ENCODE data around the gene TC2N. TPM values are rescaled to one million over a fixed set of nuclear protein-coding genes. Genes with fewer than 3 reads are reported as not detected.

Gene TC2N
- total RNA-seq, 1 experiment from 2014 or later, result 7.7 TPM

DNA sequence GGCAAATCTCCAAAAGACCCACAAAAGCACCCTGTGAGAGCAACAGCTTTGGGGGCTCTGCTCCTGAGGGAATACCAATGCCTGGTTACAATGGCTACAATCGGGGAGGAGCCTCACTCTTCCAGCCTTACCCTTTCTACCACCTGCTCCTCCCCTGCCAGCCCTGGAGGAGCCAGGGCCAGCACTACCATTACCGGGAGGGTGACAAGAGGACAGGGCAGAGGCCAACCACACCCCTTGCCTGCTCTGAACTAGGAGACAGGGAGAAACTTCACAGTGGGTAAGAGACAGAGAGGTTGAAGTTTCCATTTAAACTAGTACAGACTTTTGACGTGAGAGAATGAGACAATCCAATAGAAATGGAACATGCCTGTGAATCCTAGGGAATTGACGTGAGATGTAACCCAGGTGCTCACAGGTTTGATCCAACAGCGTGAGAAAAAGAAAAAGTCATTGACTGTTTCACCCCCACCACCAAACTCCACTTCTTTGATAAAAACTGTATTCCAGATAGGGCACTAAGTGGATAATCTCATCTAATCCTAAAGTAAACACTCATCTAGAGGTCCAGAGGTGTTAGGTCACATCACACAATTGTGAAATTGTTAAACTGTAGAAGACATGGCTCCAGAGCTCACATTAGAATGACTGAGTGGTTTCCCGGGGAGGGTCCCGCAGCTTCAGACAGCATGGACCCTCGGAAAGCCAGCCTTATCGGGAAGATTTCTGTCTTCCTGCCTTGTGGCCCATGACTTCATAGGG lies 8.4 kb upstream of the TC2N start:
- BruUV-seq (replicated peaks), result no TSS peak
- no peak overlapping the region for H2AFZ ChIP-seq
- no peak for DNase-seq

DNA sequence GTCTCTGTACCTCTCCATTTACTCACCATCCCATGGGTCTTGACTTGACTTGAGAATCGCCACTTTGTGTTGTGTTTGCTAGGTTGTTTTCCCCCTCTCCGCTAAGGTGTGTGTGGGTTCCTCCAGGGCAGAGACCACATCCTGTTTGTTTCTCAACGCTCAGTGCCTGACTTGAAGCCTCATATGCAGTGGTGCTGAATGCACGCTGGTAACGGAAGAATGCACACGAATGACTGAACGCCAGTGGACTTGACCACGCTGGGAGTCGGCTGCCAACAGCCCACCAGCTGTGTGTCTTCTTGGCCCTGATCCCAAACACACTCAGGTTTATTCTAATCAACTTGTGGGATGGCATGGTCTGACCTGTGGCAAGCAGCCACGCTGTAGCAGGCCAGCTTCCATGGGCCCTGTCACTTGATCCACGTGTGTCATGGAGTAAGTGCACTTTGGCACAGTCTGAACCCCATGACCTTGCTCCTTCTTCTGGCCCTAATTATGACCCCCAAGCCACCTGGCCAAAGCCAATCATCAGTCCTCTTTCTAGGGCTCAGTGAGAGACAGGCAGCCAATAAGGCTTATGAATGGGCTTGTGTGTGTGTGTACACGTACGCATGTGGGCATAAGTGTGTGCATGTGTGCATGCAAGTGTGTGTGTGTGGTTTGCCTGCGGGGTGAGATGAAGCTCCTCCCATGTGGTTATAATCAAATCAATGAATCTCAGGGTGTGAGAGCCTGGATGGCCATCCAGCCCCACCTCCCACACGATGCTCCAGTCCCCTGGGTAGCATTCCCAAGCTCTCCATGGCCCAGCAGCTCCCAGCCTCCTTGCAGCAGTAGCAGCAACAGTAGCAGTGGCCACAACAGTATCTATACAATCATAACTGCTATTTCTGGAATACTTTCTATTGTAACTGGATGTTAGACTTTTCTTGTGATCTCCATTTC lies 6.4 kb upstream of the TC2N start:
- Histone ChIP-seq H3K4me1 (replicated peaks; ENCODE audit: insufficient read depth) (peaks cover 33% of the 10 kb centered on the region), H3K36me3 (ENCODE audit: low read depth) (no peaks in the 10 kb centered on the region), H3F3A (ENCODE audit: insufficient read depth, low read depth) (peaks cover 11% of the 10 kb centered on the region; the same call in 1 of the 2 replicates), H3K9me2 (ENCODE audit: insufficient read depth) (no peaks in the 10 kb centered on the region), H3K4me3 (no peak overlapping the region), H4K20me1 (ENCODE audit: insufficient read depth) (no peaks in the 10 kb centered on the region), H3K9me3 (ENCODE audit: insufficient read depth, low read depth) (no peaks in the 10 kb centered on the region), H3K27me3 (ENCODE audit: insufficient read depth, low read depth) (no peaks in the 10 kb centered on the region), H2AFZ (no peak overlapping the region), H3K4me2 (no peak overlapping the region), H3K27ac (no peak overlapping the region), H3K79me2 (ENCODE audit: low read depth) (no peaks in the 10 kb centered on the region)
- TF ChIP-seq EZH2 (IDR thresholded peaks at IDR 0.05; ENCODE audit: low read depth), result no peak
- TF ChIP-seq, protein P1, sequence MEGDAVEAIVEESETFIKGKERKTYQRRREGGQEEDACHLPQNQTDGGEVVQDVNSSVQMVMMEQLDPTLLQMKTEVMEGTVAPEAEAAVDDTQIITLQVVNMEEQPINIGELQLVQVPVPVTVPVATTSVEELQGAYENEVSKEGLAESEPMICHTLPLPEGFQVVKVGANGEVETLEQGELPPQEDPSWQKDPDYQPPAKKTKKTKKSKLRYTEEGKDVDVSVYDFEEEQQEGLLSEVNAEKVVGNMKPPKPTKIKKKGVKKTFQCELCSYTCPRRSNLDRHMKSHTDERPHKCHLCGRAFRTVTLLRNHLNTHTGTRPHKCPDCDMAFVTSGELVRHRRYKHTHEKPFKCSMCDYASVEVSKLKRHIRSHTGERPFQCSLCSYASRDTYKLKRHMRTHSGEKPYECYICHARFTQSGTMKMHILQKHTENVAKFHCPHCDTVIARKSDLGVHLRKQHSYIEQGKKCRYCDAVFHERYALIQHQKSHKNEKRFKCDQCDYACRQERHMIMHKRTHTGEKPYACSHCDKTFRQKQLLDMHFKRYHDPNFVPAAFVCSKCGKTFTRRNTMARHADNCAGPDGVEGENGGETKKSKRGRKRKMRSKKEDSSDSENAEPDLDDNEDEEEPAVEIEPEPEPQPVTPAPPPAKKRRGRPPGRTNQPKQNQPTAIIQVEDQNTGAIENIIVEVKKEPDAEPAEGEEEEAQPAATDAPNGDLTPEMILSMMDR (conservative IDR thresholded peaks at IDR 0.05), result no peak
- POLR2A ChIA-PET (ENCODE audit: unreplicated experiment), result no interaction called here
- no TSS peak for BruUV-seq (replicated peaks)
- DNase-seq, result no peak
- intact Hi-C loops (cut with micrococcal nuclease; ENCODE audit: unreplicated experiment), result no loop called here
- CTCF ChIA-PET, result no interaction called here

More for the DNA sequence above, 8.4 kb upstream of the TC2N start:
- Histone ChIP-seq H3K27me3 (ENCODE audit: insufficient read depth, low read depth) (no peaks in the 10 kb centered on the region), H3K4me1 (replicated peaks; ENCODE audit: insufficient read depth) (peaks cover 22% of the 10 kb centered on the region), H3K4me2 (no peak overlapping the region), H3K9me3 (ENCODE audit: insufficient read depth, low read depth) (no peaks in the 10 kb centered on the region), H3K36me3 (ENCODE audit: low read depth) (no peaks in the 10 kb centered on the region), H4K20me1 (ENCODE audit: insufficient read depth) (no peaks in the 10 kb centered on the region), H3K79me2 (ENCODE audit: low read depth) (no peaks in the 10 kb centered on the region), H3K9me2 (ENCODE audit: insufficient read depth) (no peaks in the 10 kb centered on the region), H3F3A (ENCODE audit: insufficient read depth, low read depth) (peaks cover 11% of the 10 kb centered on the region; the same call in 1 of the 2 replicates), H3K4me3 (no peak overlapping the region), H3K27ac (no peak overlapping the region)
- no peak for TF ChIP-seq EZH2 (IDR thresholded peaks at IDR 0.05; ENCODE audit: low read depth)
- intact Hi-C loops (cut with micrococcal nuclease; ENCODE audit: unreplicated experiment), result no loop called here
- ChIA-PET POLR2A (ENCODE audit: unreplicated experiment) (no interaction called here), CTCF (no interaction called here)

DNA sequence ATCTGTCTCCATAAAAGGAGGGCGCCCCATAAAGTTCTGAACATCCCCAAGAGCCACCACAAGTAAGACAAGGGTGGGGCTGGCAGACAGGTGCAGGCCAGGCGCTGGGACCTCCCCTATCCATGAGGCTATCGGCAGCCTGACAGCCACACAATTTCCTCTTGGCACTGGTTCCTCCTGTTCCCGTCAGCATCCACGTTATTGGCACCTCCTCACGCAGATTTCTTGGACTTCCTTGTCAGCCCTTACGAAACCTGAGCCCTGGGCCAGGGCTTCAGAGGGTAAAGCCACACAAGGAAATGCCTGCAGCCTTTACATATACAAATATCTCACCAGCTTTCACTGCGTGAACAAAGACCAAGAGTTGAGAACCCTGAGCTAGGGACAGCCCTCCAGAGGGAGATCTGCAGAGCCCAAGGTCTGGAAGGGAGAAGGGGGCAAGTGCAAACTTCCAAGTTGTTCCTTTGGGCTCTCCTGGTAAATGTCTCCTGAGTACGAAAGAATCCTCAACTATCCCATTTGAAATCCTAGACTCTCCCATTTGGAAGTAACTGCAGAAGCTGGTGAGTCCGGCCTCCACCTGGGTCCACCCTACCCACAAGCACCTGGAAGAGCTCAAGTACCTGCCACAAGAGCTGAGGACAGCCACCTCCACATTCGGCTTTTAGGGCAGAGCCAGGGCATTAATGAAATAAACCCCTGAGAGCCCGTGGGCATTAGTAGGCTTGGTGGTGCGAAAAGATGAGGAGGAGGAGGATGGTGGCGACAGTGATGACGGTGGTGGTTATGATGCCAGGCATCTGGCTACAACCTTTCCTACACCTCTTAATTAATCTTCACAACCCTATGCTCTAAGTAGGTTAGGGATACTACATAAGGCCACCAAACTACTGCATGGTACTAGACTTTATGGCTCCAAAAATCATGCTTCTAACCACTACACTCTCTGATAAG lies 5.5 kb upstream of the TC2N start:
- H2AFZ ChIP-seq, result no peak overlapping the region
- ChIA-PET POLR2A (ENCODE audit: unreplicated experiment) (no interaction called here), CTCF (no interaction called here)
- intact Hi-C loops (cut with micrococcal nuclease; ENCODE audit: unreplicated experiment), result no loop called here
- TF ChIP-seq, protein P1 (conservative IDR thresholded peaks at IDR 0.05), result no peak
- no peak for TF ChIP-seq EZH2 (IDR thresholded peaks at IDR 0.05; ENCODE audit: low read depth)
- H3K4me3 ChIP-seq, result no peak overlapping the region
- H3K36me3 ChIP-seq (ENCODE audit: low read depth), result no peaks in the 10 kb centered on the region
- no peaks in the 10 kb centered on the region for H4K20me1 ChIP-seq (ENCODE audit: insufficient read depth)
- no peaks in the 10 kb centered on the region for H3K9me3 ChIP-seq (ENCODE audit: insufficient read depth, low read depth)
- H3K79me2 ChIP-seq (ENCODE audit: low read depth), result no peaks in the 10 kb centered on the region
- H3F3A ChIP-seq (ENCODE audit: insufficient read depth, low read depth), result peaks cover 11% of the 10 kb centered on the region; the same call in 1 of the 2 replicates
- H3K9me2 ChIP-seq (ENCODE audit: insufficient read depth), result no peaks in the 10 kb centered on the region
- no peaks in the 10 kb centered on the region for H3K27me3 ChIP-seq (ENCODE audit: insufficient read depth, low read depth)
- H3K4me1 ChIP-seq (replicated peaks; ENCODE audit: insufficient read depth), result peaks cover 33% of the 10 kb centered on the region
- H3K4me2 ChIP-seq, result peak overlapping the region; percentile 57
- DNase-seq, result peak; percentile 54 to 89
- peak overlapping the region; percentile 50 for H3K27ac ChIP-seq
- BruUV-seq (replicated peaks), result no TSS peak
